DMS114 treated with DMSO at 0.1 percent for 48 hours (cell line): Measurements from ENCODE around the gene WBP1L.
"Not testable (repeated sequence)": the region's sequence is repeated elsewhere in the genome, so short reads cannot be mapped to it uniquely, and the experiment has no call there.

Experiments
- DNase-seq: peaks from one replicate; lab custom pipeline; 2025; ENCODE audit not compliant: unreplicated experiment; lab: John Stamatoyannopoulos, UW

The WBP1L gene

GRCh38 chr10:102835007-102835482, 91.3 kb downstream of the WBP1L start:
- DNase-seq: peak; percentile 75

GRCh38 chr10:102837230-102837721, 93.5 kb downstream of the WBP1L start, which contains the start of gene CYP17A1:
TSS of gene CYP17A1 (minus strand) at chr10:102837413. CDS start at chr10:102837361, 52 bp downstream.
- DNase-seq: no peak

GRCh38 chr10:102838276-102838927, 94.7 kb downstream of the WBP1L start:
- not testable (repeated sequence) for DNase-seq

- DNase-seq: no peak
These were observed 98.1 kb downstream of the WBP1L start for GRCh38 chr10:102841827-102842345.

GRCh38 chr10:102843139-102843538, 99.4 kb downstream of the WBP1L start:
- DNase-seq: not testable (repeated sequence)

DNA sequence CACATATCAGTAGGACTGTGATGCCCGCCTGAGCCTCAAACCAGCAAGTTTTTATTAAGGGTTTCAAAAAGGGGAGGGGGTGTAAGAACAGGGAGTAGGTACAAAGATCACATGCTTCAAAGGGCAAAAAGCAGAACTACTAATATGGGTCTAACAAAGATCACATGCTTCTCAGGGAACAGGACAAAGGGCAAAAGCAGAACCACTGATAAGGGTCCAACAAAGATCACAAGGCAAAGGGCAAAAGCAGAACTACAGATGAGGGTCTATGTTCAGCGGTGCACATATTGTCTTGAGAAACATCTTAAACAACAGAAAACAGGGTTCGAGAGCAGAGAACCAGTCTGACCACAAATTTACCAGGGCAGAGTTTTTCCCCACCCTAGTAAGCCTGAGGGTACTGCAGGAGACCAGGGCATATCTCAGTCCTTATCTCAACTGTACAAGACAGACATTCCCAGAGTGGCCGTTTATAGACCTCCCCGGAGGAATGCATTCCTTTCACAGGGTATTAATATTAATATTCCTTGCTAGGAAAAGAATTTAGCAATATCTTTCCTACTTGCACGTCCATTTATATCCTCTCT, 100.5 kb downstream of the WBP1L start:
- not testable (repeated sequence) for DNase-seq

DNA sequence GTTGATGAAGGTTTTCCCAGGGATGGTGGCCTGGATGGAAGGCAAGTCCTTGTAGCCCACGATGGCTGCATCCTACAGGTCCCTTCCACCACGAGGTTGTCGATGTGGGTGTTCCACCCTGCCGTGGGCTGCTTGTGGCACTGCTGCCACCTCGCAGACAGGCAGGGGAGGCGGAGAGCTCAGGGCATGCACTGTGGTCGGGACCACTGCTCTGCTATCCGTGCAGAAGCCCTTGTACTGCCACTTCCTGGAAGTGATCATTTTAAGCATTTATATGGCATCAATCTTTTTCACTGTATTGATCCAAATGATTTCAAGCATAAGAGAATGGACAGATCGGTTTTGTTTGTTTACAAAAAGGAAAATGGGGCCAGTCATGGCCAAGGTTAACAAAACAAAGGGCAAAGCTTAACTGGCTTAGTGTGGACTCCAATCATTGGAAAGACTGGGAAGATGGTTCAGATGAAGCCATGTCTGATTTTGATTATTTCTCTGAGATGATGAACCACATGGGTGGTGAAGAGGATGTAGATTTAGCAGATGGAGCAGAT, 101.7 kb downstream of the WBP1L start:
- no peak for DNase-seq

DNA sequence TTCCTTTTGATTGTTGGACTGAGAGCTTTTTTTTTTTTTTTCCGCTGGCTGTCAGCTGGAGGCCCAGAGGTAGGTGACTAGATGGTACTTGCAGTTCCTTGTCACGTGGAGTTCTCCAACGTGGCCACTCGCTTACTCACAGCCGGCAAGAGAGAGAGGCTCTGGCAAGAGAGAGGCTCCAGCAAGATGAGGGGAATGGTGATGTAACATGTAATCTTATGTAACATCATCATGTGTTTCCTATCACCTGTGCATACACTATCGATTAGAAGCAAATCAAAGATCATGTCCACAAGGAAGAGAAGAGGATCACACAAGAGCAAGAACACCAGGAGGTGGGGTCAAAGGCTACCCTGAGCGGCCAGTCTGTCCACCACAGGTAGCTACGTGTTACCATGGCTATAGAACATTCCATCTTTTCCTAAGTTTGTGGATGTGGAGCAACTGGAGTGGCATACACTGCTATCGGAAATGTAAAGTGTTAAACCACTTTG, 106.3 kb downstream of the WBP1L start:
- no peak for DNase-seq

- not testable (repeated sequence) for DNase-seq
These were observed 109.5 kb downstream of the WBP1L start for GRCh38 chr10:102853237-102853636.

DNA sequence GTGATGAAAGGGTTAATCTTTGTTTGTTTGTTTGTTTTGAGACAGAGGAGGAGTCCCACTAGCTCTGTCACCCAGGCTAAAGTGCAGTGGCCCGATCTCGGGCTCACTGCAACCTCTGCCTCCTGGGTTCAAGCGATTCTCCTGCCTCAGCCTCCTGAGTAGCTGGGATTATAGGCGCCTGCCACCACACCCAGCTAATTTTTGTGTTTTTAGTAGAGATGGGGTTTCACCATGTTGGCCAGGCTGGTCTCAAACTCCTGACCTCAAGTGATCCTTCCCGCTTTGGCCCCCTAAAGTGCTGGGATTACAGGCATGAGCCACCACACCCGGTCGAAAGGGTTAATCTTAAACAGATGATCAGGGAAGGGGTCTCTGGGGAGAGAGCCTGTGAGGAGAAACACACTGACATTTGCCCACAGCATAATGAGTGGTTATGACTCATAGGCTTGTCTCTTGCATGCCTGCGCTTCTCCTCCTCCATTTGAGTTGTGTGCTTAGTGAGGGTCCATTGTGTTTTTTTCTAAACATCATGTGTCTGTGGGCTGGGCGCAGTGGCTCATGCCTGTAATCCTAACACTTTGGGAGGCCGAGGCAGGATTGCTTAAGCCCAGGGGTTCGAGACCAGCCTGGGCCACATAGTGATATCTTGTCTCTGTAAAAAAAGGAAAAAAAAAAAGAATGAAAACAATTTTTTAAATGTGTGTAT, 112.1 kb downstream of the WBP1L start:
- DNase-seq: not testable (repeated sequence)

- no peak for DNase-seq
These were observed 113.1 kb downstream of the WBP1L start for GRCh38 chr10:102856758-102857424.

DNA sequence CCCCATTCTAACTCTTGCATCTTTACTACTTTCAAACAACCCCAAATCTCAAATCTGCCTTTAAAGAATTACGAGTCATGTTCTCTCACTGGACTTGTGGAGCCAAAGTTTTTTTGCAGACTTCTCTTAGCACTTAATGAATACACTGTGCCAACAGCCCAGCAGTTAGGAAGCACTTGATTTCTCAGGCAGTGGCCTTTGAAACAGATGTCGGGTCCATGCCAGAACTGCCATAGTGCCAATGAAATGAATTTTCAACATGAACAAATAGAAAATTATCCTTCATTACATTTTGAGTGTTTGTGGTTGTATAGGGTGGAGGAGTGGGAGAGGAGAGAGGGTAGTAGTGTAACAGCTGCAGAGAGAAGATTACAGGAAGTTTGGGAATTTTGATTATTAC, 116.2 kb downstream of the WBP1L start:
- DNase-seq: no peak

DNA sequence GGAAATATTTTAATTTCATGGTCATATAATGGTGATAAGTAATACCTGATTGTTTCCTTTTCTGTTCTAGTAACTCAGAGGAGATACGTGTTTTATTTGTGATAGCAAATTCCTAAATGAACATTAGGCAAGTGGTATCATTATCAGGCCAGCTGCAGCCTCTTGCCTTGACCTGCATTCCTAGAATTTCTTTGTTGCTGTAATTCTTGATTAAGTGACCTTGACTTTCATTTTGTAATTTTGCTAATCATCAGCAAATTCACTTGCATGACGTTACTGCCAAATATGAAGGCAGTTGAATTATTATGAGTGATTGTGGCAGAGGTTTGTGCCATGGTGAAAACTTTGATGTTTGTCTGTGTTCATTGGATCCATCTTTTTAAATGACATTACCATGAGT, 119.9 kb downstream of the WBP1L start:
- no peak for DNase-seq

- no peak for DNase-seq
These were observed 121.9 kb downstream of the WBP1L start for GRCh38 chr10:102865620-102866019.
